ENCODE measurements around the gene ENHO.

ENHO gene

GRCh38 chr9:34477541-34477940 is 45.2 kb downstream of the ENHO start:
- DNase-seq (ENCODE audit: low read depth in 1 of 2, low spot score in 1 of 2): no peak
- Histone ChIP-seq H3K27me3 (ENCODE audit: insufficient read depth, poor library complexity, severe bottlenecking) (peaks cover 4% of the 10 kb centered on the region), H3K4me3 (replicated peaks; ENCODE audit: insufficient read depth, low read length) (no peak overlapping the region), H3K27ac (replicated peaks) (no peak overlapping the region)
- TF ChIP-seq SPI1 (IDR thresholded peaks at IDR 0.05; ENCODE audit: borderline replicate concordance, low read depth) (no peak), POLR2AphosphoS5 (IDR thresholded peaks at IDR 0.05; ENCODE audit: low read depth) (no peak), GABPA (IDR thresholded peaks at IDR 0.05; ENCODE audit: low read depth) (no peak), CTCF (IDR thresholded peaks at IDR 0.05; ENCODE audit: insufficient read depth, low read length) (no peak)
- TF ChIP-seq, protein P1, sequence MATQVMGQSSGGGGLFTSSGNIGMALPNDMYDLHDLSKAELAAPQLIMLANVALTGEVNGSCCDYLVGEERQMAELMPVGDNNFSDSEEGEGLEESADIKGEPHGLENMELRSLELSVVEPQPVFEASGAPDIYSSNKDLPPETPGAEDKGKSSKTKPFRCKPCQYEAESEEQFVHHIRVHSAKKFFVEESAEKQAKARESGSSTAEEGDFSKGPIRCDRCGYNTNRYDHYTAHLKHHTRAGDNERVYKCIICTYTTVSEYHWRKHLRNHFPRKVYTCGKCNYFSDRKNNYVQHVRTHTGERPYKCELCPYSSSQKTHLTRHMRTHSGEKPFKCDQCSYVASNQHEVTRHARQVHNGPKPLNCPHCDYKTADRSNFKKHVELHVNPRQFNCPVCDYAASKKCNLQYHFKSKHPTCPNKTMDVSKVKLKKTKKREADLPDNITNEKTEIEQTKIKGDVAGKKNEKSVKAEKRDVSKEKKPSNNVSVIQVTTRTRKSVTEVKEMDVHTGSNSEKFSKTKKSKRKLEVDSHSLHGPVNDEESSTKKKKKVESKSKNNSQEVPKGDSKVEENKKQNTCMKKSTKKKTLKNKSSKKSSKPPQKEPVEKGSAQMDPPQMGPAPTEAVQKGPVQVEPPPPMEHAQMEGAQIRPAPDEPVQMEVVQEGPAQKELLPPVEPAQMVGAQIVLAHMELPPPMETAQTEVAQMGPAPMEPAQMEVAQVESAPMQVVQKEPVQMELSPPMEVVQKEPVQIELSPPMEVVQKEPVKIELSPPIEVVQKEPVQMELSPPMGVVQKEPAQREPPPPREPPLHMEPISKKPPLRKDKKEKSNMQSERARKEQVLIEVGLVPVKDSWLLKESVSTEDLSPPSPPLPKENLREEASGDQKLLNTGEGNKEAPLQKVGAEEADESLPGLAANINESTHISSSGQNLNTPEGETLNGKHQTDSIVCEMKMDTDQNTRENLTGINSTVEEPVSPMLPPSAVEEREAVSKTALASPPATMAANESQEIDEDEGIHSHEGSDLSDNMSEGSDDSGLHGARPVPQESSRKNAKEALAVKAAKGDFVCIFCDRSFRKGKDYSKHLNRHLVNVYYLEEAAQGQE (IDR thresholded peaks at IDR 0.05; ENCODE audit: insufficient replicate concordance, low read depth): no peak

GRCh38 chr9:34475097-34475496 is 47.7 kb downstream of the ENHO start:
- no peak for DNase-seq (ENCODE audit: low read depth in 1 of 2, low spot score in 1 of 2)
- no peak for TF ChIP-seq POLR2AphosphoS5 (IDR thresholded peaks at IDR 0.05; ENCODE audit: low read depth)
- no peak for TF ChIP-seq SPI1 (IDR thresholded peaks at IDR 0.05; ENCODE audit: borderline replicate concordance, low read depth)
- TF ChIP-seq, protein P1 (IDR thresholded peaks at IDR 0.05; ENCODE audit: insufficient replicate concordance, low read depth): no peak
- TF ChIP-seq CTCF (IDR thresholded peaks at IDR 0.05; ENCODE audit: insufficient read depth, low read length): no peak
- TF ChIP-seq GABPA (IDR thresholded peaks at IDR 0.05; ENCODE audit: low read depth): no peak
- Histone ChIP-seq H3K4me3 (replicated peaks; ENCODE audit: insufficient read depth, low read length) (no peak overlapping the region), H3K27me3 (ENCODE audit: insufficient read depth, poor library complexity, severe bottlenecking) (peaks cover 8% of the 10 kb centered on the region), H3K27ac (replicated peaks) (no peak overlapping the region)
